HG02798 (cell line): Measurements from ENCODE around the gene CFAP97D2.
"Not testable (repeated sequence)": the region's sequence is repeated elsewhere in the genome, so short reads cannot be mapped to it uniquely, and the experiment has no call there.

Experiments used
- ATAC-seq: cut with Tn5 transposase; IDR thresholded peaks from one replicate; pipeline ENCODE4 v1.9.1; 2021; ENCODE audit warnings: mild to moderate bottlenecking; ENCODE audit not compliant: unreplicated experiment, poor library complexity

Gene CFAP97D2

GRCh38 chr13:114261328-114261965 lies 82.4 kb downstream of the CFAP97D2 start:
- no peak for ATAC-seq

DNA sequence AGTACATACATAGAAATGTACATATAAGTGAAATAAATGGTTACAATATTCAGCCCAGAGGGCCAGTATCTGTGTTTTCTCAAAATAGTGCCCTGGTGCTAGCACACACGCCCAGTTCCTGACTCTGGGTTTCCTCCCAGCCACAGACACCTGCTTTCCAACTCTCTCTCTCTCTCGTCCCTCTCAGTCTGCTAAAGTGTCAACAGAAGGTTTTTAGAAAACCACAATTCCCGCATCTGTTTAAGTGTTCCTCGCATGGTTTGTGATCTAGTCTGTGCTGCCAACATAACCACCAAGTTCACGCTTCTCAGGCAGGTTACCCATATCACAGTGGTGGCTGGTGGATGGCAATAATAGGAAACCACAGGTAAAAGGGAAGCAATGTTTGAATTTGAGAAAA lies 84.5 kb downstream of the CFAP97D2 start:
- peak; percentile 60 for ATAC-seq

DNA sequence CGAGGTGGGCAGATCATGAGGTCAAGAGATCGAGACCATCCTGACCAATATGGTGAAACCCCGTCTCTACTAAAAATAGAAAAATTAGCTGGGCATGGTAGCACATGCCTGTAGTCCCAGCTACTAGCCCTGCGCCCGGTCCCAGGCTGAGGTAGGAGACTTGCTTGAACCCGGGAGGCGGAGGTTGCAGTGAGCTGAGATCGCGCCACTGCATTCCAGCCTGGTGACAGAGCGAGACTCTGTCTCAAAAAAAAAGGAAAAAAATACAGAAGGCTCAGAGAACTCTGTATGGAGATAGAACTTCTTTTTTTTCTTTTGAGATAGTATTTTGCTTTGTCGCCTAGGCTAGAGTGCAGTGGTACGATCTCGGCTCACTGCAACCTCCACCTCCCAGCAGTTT lies 85.3 kb downstream of the CFAP97D2 start:
- not testable (repeated sequence) for ATAC-seq

DNA sequence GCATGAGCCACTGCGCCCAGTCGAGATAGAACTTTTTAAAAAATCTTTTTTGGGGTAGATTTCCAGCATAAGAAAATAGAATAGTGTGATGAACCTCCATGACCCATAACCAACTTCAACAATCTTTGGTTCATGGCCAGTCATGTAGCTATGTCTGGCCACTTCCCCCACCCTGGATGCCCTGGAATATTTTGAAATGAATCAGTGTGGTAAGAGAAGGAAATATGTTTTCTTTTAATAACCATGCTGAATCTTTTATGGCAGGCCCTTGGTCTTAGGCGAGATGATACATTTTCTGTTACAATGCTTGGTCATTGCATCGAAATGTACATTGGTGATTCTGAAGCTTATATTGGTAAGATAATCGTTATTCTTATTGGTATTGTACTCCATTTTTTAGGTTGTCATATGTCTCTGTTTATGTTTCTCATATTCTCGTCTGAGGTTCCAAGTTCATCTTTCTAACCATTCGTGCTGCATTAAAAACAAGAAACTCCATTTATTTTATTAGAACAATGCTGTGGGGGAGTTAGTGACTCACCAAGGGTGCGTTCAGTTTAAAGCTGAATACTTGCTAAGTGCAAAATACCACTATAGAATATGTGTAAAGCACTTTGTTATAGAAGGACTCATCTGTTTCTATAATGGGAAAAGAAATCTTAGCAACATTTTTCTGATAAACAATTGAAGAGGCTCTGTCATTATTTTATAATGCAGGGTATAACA lies 86.0 kb downstream of the CFAP97D2 start:
- ATAC-seq = no peak

DNA sequence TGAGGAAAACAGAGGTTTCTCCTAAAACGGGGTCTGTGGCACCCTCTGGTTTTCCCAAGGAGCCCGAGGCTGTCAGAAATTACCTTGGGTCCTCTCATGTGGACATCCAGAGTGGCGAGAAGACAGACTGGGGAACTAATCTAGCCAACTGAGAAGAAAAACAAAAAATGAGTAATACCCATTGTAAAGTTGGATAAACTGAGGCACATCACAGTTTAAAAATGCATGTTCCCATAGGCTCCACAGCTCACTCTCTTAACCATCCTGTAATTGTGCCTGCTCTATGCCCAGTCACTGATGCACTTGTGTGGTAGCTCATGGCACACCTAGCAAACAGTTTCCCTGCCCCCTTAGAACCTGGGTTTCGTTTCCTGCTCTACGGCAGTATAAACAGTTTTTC lies 87.2 kb downstream of the CFAP97D2 start:
- ATAC-seq = no peak

DNA sequence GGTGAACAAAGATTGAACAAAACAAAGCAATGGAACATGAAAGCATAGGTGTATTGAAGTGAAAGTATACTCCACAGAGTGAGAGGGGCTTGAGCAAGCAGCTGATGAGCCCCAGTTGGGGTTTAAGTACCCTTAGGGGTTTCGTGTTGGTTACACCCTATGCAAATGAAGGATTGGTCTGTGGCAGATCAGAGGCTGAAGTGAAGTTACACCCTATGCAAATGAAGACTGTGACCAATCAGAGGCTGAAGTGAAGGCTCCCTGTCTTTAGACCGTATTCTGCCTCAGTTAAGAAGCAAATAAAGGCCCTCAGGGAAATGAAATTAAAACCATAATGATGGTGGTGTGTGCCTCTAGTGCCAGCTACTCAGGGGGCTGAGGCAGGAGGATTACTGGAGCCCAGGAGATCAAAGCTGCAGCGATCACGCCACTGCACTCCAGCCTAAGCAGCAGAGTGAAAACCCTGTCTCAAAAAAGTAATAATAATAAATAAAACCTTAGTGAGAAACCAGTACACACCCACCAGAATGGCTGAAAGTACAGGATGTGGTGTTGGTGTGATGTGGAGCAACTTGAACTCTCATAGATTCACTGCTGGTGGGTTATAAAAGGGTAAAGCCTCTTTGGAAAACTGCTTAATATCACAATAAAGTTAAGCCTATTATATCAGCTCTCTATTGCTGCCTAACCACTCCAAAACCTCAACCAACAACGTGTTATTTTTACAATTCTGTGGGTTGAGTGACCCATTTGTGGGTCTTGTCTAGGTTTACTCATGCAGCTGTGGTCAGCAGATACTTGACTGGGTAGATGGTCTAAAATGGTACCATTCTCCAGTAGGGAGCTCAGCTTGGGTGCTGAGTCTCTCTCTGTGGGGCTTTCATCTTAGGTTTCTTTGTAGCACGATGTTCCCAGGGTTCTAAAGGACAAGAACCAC lies 89.6 kb downstream of the CFAP97D2 start:
- ATAC-seq = no peak

DNA sequence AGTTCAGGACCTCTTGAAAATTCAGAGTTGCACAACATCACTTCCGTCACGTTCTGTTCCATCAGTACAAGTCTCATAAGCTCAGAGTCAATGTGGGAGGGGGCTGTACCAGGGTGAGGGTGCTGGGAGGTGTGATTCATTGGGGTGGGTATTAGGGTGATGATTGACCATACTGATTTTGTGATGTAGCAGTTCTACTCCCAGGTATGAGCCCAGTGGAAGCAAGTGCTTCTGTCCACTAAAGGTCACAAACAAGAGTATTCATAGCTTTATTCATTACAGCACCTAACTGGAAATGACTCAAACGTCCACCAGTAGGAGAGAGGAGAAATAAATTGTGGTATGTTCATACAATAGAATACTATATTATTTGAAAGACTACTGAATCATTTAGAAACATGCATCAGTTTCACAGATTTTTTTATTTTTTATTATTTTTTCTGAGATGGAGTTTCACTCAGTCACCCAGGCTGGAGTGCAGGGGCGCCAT lies 90.3 kb downstream of the CFAP97D2 start:
- no peak for ATAC-seq
